GM19043 (cell line): Measurements from ENCODE around the gene ESM1.

ENCODE experiments used
- ATAC-seq: cut with Tn5 transposase; IDR thresholded peaks from one replicate; pipeline ENCODE4 v1.9.1; 2021; ENCODE audit warnings: low read depth; ENCODE audit not compliant: unreplicated experiment

ESM1 gene

DNA sequence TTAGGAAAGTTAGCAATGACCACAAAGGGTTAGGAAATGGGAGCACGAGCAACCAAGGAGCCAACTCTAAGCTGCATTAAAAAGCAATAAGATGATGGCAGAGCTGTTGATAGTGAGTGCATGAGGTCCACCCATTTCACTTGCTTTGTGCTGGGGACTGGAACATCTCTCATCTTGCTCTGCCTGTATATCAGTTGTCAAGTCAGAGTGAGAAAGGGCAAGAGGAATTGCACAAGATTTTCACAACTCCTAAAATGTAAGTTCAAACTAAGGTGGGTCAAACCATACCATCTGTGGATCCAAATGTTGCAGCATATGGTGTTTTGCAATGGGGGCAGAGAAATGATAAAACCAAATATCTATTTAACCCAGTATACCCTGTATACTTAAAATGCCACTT, 2.8 kb upstream of the ESM1 start:
- ATAC-seq = no peak

DNA sequence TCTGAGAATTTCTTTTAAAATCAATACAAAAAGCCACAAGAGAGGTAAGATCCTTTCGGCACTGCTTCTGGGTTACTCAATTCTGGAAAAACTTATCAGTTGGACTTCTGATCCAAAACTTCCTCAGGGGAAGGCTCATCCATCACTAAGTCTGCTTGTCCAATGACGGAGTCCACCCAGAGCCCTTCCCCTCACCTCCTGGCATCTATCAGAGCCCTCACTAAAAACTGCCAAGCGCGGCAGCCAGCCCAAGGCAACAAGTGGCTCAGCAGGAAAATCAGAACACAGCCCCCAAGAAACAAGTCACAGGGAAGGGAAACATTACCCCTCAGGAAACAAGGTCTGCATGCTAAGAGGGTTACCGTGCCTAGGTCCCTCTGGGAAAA, 869 bp upstream of the ESM1 start:
- ATAC-seq = no peak

DNA sequence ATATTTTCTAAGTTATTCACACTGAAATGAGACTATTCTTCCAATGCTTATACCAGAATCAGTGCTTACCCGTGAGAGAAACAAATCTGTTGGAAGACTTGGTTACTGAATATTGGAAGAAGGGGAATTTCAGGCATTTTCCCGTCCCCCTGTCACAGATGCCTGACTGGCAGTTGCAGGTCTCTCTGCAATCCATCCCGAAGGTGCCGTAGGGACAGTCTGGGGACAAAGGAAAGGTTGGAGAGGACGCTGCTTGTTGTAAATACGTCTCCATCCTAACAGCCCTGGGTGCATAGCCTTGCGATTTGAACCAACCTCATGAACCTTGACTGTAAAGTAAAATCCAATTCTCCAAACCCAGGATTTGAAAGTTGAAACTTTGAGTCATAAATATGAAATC, 3.5 kb downstream of the ESM1 start:
- ATAC-seq = no peak

DNA sequence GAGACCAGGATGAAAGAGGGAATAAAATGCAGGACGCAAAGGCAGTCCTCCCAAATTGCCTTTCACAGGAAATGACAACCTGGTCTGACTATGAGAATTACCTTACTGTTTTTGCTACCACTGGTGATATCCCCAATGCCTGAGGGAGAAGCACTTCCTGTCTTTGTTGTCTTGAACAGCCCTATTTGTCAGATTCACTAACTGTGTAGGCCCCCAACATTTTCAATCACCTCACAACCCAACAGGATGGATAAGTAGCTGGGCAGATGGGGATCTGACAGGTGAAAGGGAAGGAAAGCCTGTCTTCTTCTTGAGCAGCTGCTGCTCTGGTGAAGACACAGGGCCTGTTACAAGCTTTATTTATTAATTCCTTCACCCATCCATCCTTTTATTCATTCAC, 9.7 kb downstream of the ESM1 start:
- no peak for ATAC-seq

DNA sequence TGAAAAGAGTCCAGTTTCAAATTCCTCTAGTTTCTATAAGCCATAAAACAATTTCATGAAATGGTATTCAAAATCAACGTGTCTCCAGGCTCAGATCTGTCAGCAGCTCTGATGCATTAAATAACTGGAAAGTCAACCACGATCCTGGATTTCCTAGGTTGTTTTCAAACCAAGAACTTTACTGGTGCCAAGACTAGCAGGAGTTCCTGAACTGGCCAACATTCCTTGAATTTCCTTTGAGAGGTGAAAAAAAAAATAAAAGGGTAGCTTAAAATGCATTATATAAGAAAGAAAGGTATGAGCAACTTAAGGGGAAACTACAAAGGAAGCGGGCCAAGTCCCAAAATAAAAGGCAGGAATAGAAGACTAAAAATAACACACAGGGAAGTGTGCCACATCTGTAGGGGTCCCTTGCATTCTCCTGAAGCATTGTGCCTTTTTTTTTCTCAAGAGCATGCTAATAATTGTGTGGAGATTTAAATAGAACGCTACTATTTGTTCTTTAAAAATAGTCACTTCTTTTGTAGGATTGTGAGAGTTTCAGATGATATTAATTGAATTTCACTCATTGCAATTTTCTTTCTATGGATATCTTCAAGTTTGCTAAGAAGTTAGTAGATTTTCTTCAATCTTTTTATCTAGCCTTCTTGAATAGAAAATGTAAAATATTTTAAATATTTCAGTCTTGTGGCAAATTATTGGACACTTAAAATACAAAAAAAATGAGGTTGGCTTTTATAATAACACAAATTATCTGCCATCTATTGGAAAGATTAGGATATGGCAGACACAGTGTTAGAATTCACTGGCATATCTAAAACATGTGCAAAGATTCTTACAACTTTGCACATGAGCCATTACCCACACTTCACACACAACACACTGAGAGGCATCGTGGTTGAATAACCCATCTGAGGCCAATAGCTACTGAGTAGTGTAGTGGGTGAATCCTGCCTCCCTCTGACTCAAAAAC, 15.3 kb downstream of the ESM1 start:
- no peak for ATAC-seq

DNA sequence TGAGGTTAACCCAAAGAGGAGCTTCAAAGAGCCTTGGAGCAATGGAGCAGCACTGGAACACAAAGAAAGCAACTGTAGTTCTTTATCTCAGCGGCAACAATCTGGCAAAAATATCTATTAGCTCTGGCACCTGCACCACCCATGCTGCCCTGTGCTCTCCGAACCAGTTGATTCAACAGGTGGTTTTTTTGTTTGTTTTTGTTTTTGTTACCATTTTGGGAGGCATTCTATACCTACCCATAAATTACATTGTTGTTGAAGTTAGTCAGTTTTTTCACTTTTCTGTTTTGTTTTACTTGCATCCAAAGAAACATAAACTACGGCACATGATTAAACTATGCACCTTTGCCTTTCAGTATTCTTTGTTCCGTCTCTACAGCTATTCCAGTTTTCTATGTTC, 16.2 kb downstream of the ESM1 start:
- no peak for ATAC-seq

DNA sequence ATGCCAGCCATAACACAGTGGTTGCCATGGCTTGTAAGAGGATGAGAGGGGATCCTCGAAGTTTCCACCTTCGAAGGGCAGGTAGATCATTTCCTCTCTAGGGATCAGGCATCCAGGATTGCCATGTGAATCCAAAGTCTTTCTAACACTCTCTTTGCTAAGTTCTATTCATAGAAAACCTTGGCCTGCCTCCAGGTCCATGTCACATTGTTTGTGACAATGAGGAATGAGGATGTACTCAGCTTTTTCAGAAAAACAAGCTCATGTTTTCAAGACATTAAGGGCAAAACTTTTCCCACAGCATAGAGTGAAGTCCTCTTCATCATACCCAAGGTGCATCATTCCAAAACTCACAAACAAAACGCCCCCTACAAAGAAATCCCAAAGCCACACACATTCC, 19.6 kb downstream of the ESM1 start:
- no peak for ATAC-seq

DNA sequence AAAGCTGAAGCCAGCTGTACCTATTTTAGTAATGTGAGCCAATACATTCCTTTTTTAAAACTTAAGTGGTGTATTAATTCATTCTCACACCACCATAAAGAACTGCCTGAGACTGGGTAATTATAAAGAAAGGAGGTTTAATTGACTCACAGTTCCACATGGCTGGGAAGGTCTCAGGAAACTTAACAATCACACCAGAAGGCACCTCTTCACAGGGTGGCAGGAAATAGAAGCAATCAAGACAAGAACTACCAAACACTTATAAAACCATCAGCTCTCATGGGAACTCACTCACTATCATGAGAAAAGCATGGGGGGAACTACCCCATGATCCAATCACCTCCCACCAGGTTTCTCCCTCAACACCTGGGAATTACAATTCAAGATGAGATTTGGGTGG, 21.0 kb downstream of the ESM1 start:
- ATAC-seq = no peak

DNA sequence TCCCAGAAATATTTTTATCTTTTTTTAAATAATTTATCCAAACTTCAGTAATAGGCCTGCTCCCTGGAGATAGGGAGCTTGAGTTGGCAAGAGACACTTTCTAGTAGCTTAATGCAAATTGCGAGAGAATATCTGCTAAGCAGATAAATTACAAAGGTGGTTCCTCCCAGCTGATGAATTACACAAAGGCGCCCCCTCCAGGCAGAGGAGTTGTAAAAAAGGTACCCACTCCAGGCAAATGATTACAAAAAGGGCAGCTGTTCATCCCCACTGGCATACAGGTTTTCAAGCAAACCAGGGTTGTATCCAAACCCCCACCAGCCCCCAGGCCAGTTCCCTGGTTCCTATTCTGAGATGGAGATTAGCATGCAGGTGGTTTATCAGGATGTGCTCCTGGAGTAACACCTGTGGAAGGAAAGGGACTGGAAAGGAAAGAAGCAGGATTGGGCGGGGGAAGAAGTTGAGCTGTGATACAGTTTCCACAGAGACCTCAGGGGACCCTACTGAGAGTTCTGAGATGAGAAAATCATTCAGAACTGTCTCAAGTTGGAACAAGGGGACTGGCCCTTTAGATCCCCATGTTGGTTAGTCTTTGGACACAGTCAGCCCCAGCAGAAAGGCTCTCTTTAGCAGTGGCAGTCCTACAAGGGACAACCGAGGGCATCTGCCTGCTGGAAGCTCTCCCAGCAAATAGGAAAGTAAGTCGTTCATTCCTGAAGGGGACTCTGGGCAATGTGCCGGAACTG, 25.5 kb downstream of the ESM1 start:
- no peak for ATAC-seq

DNA sequence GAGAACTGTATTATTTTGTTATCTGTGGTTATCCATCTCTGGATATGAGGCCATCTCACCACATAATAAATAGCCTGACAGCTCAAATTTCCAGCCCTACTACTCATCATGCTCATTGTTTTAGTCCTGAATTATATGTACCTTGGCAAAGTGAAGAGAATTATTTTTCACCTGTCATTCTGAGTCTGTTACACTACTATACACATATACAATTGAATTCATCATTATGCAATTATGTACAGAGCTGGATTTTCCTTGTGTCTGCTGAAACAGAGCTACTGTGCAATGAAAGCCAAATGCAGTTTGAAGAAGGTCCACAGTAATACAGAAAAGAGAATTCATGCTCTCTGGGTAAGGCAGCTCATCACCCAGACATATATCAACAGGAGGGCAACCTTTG, 28.5 kb downstream of the ESM1 start:
- ATAC-seq = no peak

DNA sequence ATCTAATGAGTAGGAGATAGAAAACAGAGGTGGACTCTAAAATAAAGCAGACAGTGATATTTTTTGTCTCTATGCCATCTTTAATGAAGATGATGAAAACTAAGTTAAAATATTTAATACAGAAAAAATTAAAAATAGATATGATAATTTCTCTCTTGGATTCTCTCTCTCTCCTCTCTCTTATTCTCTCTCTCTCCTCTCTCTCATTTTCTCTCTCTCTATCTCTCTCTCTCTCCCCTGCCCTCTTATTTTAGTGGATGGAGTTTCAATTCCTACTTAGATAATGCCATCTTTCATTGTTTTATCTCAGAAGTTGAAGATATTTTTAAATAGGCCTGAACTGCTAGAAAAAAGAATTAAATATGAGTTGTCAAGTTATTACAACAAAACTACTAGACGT, 38.2 kb downstream of the ESM1 start:
- no peak for ATAC-seq

DNA sequence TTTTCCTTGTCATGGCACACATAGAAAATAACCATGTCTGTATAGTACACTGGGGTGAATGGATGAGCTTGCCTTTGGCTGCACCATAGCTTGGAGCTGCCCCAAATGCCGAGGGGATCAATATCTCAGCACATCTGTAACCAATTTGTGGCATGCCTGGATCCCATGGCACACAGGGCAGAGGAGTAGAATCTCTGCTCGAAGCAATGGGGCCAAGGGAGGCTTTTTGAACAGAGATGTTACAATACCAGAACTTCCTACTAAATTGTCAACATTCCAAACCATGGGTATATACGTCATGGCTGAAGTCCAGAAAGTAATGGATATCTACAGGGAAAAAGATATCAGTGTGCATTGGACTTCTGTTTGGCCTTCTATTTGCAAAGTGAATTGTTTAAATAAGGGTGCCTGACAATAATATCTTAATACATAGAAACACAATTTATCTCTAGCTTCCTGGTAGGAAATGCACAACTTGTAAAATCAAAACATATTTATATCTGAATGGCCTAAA, 39.0 kb downstream of the ESM1 start:
- ATAC-seq = no peak

DNA sequence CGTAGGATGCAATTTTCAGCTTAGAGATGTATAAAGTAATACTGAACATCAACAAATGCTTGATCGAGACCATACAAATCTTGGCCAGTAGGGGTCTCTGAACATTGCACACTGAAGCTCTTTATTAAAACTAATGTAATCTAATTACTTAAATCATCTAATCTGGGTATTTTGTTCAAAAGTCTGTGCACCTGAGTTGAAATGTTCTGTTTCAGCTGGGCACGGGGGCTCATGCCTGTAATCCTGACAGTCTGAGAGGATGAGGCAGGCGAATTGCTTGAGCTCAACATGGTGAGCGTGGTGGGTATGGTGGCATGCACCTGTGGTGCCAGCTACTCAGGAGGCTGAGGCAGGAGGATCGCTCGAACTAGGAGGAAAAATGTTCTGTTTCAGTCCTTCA, 41.0 kb downstream of the ESM1 start:
- no peak for ATAC-seq

DNA sequence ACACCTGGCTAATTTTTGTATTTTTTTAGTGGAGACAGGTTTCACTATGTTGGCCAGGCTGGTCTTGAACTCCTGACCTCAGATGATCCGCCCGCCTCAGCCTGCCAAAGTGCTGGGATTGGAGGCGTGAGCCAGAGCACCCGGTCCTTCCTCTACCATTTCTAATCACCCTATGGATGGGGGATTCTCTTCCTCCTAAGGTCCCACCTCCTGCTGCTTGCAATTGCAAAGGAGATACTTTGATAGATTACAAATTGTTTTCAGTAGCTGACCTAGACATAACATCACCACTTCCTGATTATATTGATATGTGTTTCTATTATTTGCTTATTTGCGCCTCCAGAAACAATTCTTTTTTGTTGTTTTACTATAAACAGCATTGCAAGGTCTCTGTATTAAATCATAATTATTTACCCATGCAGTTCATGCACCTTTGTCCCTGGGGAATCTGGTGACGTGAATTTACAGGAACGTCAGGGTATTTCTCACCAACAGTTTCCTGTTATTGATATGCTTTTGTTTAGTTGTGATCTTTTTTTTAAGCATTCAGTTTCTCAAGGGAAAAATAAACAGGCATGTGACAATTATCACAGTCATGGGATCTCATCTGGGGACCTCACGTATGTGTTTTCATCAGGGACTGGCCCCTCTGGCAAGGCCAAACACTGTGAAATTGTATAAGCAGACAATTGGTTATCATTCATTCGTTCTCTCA, 43.2 kb downstream of the ESM1 start:
- ATAC-seq = no peak

DNA sequence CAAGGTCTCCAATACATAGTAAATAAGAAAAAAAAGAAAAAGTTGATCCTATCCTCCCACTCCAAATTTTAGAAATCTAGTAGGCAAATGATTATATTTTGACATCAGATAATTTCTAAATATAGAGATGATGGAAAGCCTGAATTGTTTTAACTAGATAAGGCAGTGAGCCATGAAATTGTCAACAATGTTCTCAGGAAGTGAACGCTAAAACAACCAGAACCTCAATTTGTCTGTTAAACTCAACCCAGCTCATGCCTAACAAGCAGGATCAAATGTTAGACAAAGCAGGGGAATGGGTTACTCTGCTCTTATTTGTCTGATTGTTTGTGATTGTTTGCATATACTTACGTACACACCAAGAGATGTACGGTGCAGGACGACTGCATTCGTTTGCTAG, 49.2 kb downstream of the ESM1 start:
- ATAC-seq = no peak

DNA sequence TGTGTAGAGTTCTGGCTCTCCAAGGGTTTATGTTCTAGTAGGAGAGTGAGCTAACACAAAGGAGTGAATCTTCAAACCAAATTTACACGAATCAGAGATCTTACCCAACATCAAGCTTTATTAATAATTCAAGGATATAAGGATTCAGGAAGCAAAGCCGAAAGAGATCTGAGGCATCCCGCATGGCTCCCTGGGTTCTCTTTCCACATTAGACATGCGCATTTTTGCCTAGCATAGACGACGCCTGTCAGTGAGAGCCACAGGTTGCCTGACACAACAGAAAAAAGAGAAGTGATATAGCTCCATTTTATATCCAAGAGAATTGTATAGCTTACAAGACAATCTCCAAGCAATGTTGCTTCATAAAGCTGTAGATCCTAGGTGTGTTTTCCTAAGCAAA, 52.6 kb downstream of the ESM1 start:
- ATAC-seq = no peak

DNA sequence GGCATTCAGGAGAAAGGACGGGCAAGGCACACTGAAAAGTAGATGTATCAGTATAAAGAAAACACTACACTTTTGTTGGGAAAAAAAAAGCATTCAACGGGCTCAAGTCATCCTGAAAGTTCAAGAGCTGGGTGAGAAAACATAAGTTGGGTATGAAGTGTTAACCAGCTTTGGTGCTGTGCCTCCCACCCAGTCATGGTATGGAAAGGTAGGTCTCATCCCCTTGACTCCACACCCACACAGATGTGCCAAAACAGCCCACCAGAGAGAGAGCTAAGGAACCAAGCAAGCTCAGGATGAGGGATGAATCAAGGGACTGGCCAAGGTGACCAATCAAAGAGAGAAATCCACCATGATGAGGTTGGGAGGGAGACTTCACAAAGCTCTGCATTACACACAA, 54.7 kb downstream of the ESM1 start:
- ATAC-seq = no peak
